AG08396 (cell line): ENCODE results near the gene SCUBE1.

Experiments used
- DNase-seq: peaks from one replicate; pipeline ENCODE4 v3.0.0; 2012; ENCODE audit warnings: low spot score, mixed read lengths

SCUBE1 gene

DNA sequence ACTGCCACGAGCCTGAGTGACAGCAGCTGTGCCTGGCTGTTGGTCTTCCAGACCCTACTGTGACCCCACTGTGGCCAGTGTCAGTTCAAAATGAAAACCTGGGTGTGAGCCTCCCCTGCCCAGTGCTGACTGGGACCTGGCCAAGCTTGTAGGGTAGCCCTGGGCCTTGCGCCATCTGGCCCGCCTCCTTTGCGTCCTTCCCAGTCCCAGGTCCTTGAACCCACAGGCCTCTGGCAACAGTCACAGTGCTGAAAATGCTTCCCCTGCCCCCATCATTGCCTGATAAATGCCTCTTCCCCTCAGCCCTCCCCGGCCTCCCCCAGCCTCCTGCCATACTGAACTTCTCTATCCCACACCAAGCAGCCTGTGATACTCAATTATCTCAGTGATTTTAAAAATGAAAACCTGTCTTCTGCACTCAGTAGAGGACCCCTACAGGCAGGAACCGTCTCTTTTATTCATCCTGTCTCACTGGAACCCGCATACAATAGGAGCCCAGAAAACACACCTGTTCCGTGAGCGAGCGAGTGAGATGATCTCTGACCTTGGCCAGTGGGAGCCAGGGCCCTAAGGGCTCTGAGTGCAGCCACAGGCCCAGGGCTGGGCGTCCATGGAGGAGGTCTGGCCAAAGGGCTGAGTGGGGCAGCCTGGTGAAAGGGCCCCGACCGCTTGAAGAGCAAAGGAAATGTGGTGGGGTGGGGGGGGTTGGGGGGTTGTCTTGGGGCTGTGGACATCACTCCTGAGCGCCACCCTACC is 106.6 kb downstream of the SCUBE1 start:
- DNase-seq: no peak

DNA sequence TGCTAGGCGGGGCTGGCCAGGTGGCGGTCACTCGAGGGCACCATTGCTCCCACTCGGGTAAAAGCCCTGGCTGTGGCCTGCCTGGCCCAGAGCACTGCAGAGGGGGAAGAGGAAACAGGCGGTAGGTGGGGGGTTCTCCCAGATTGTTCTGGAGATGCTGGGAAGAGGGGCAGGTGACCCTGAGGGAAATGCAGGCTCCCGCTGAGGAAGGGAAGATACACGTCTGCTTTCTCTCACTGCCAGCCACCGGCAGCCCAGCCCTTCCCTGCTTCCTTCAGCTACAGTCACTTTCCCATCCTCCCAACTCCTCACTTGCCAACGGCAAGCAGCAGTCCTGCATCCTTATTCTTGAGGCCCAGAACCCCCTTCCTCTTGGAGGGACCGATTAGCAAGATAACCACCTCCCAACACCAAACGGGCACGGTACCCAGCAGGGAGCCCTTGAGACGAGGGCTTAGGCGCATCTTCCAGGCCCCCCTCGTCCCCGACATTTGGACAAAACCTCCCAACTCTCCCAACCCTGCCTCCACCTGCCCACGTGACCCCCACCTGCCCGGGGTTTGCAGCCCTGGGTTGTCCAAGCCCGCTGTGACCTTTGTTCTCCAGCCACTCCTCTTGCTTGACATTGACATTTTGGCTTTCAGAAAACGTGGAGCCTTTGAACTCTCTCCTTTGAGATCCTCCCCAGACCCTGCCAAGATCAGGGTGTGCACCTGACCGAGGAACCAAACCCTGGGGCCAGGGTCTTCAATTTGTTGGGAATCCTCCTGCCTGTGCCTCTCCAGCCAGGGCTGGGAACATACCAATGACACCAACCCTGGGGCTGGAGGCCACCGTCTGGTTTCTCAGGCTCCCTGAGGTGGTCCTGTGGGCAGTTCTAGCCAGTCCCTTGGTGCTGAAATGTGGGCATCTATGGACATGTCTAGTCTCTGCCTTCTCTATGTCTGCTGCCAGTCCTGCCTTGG is 107.4 kb downstream of the SCUBE1 start:
- no peak for DNase-seq

GRCh38 chr22:43234264-43234988 is 108.7 kb downstream of the SCUBE1 start:
- no peak for DNase-seq

DNA sequence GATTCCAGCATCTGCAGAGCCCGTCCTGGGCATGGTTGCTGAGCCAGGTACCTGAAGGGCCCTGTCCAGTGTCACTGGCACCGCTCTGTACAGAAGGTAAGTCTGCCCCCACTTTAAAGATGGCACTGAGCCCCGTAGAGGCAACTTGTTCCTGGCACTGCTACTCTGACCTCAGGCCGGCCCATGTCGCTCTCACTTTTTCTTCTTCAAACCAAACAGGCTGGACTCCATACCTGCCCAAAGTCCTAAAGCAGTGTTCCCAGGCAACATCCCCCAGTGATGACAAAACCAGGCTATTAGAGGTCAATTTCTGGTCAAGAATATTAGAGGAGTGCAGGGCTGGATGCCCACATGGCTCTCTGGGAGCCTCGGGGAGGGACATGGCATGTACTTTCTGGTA is 109.6 kb downstream of the SCUBE1 start:
- DNase-seq: no peak

DNA sequence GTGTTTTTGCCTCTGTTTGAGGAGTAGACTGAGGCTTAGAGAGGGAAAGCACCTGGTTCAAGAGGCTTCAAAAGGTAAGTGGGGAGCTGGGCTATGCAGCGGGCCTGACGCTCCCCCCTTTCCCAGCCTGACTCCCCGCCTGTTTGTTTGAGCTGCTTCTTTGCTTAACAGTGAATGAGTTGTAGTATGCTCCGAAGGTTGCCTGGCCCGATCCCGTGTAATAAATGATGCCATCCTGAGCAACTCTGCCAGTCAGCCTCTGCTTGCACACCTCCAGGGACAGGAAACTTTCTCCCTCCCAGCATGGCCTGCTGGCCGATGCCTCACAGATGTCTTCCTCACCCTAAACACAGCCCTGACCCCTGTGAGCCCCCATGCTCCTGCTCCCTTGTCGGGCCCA is 110.7 kb downstream of the SCUBE1 start:
- DNase-seq: no peak

DNA sequence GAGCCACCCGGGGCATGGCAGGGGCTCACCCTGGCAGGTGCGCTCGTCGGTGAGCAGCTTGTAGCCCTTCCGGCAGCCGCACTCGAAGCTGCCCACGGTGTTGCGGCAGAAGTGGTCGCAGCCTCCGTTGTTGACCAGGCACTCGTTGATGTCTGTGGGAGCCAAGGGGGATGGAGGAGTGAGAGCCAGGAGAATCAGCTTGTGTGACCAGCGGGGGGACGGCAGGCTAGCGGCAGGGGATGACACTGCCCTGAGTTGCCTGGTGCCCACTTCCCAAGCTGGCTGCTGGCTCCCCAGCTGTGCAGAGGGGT is 111.5 kb downstream of the SCUBE1 start:
- no peak for DNase-seq

DNA sequence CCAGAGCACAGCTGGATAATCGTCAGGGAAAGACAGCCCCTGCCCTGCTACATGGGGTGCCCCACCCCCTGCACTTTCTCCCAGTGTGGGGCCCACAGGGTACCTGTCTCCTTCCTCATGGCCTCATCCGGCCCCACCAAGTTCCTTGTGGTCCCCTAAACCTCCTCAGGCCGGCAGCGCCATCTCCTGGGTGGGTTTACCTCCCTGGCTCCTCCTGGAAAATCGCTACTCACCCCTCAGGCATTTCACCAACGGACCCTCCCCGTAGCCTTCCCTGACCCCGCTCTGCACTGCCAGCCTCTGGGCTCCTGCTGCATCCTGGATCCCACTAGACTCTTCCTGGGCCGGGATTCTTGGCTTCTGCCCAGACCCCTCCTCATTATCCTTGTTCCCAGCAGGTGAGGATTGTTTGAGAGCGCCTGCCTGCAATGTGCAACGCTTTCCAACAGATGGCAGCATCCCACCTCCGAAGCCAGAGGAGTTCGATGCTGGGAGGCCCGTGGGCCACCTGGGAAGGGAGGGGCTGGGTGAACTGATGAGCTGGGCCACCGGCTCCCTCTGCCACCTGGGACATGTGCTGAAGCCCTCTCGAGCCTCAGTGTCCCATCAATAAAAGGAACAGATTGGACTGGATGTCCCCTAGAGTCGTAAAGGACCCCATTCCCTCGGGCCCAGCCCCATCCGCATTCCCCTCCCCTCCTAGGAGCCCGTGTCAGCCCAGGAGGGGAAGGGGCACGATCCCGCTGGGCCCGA is 112.0 kb downstream of the SCUBE1 start:
- peak; percentile 80 for DNase-seq

DNA sequence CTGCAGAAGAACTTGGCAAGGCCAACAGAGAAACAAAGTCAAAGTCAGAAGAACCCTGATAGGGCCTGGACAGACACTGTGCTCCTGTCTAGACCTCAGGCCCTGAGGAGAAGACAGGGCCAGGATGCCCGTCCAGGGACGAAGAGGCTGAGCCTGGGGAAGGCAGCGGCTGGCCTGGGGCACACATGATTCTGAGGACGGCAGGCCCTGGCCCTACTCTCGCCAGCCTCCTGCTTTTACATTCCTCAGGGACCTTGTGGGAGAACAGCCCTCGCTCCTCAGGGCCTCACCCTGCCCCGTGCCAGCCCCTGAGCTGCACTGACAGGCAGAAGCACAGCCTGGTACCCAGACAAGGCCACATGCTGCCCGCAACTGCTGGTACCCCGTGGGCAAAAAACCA is 112.6 kb downstream of the SCUBE1 start:
- no peak for DNase-seq

DNA sequence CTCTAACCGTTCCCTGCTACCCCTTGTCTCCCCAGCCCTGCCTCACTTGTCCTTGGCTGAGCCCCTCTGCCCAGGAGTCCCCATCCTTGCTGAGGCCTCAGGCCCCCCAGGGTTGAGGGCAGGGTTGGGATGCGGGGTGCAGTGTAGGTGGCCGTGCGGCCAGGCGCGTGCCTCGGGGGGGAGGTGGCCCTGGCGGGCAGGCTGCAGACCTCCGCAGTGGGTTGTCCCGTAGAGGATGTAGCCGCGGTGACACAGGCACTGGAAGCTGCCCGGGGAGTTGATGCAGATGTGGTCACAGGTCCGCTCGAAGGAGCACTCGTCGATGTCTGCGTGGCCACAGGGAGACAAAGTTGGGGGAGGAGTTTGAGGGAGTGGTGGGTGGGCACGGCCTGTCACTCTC is 114.3 kb downstream of the SCUBE1 start:
- DNase-seq: no peak

GRCh38 chr22:43228330-43228729 is 114.8 kb downstream of the SCUBE1 start:
- DNase-seq: peak; percentile 31

- peak; percentile 51 for DNase-seq
Measured at GRCh38 chr22:43227239-43227630, 115.9 kb downstream of the SCUBE1 start.

- DNase-seq: peak; percentile 76
Measured at GRCh38 chr22:43226377-43227238, 116.6 kb downstream of the SCUBE1 start.

GRCh38 chr22:43225609-43226008 is 117.6 kb downstream of the SCUBE1 start:
- no peak for DNase-seq

DNA sequence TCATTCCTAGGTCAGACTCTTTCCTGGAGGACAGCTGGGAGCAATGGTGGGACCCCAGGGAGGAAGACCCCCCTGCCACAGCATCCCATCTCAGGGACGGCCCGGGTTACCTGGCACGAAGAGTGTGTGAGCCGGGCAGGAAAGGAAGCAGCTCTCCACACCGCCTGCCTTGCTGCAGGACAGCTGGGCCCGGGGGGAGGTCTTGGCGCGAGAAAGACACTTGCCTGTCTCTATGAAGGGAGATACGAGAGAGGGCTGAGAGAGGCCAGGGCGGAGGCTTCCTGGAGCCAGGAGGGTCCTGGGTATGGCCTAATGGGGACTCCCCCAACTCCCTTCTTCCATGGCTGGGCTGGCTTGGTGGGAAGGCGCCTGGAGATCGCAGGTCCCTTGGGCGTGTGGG is 120.2 kb downstream of the SCUBE1 start:
- DNase-seq: no peak

GRCh38 chr22:43222262-43222661 is 120.9 kb downstream of the SCUBE1 start:
- DNase-seq: no peak

GRCh38 chr22:43220625-43221380 is 122.4 kb downstream of the SCUBE1 start:
- no peak for DNase-seq

- no peak for DNase-seq
Measured at GRCh38 chr22:43218786-43219185, 124.4 kb downstream of the SCUBE1 start.

- DNase-seq: no peak
Measured at GRCh38 chr22:43217285-43218030, 125.7 kb downstream of the SCUBE1 start.

GRCh38 chr22:43216738-43217137 is 126.4 kb downstream of the SCUBE1 start:
- no peak for DNase-seq
